ENCODE data around the gene HECW1.

DNA sequence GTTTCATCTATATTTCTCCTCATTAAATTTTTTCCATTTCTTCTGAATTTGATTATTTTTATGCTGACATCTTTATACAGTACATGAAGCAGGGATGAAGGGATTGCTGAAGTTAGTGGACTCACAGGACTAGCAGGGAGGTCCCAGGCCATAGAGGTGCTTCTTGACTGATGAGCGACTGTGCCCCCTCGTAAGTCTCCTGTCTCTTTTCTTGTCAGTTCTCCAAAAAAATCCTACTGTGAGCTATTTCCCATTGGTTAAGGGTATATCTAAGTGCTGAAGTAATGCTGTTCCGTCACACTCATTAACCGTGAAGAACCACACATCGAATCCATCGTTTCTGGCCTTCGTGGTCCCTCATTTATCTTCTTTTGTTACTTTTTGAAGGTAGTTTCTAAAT, 27.7 kb downstream of the HECW1 start:
- TF ChIP-seq EZH2phosphoT487 (IDR thresholded peaks at IDR 0.05; ENCODE audit: insufficient read depth, low read depth) (no peak), EZH2 (IDR thresholded peaks at IDR 0.05; ENCODE audit: insufficient read depth, poor library complexity, severe bottlenecking) (no peak)
